Measurements from ENCODE around the gene SPACDR.

Gene SPACDR

GRCh38 chr7:100485471-100485876, 21.4 kb upstream of the SPACDR start:
- no peak for DNase-seq (ENCODE audit: low read depth)

- DNase-seq (ENCODE audit: low read depth), result no peak
These were observed 20.6 kb upstream of the SPACDR start for GRCh38 chr7:100484673-100485045.

GRCh38 chr7:100483722-100484672, 19.9 kb upstream of the SPACDR start, which contains the start of gene NYAP1:
NYAP1 (plus strand) TSS chr7:100483927; CDS start chr7:100485312, 1,385 bp downstream.
- DNase-seq (ENCODE audit: low read depth), result no peak

- DNase-seq (ENCODE audit: low read depth), result no peak
These were observed 19.1 kb upstream of the SPACDR start for GRCh38 chr7:100483090-100483721.

- no peak for DNase-seq (ENCODE audit: low read depth)
These were observed 18.6 kb upstream of the SPACDR start for GRCh38 chr7:100482728-100483089.

GRCh38 chr7:100481466-100481865, 17.4 kb upstream of the SPACDR start:
- no peak for DNase-seq (ENCODE audit: low read depth)

GRCh38 chr7:100478958-100479660, 15.0 kb upstream of the SPACDR start, which contains the start of gene TSC22D4:
TSC22D4 (minus strand) TSS chr7:100479214; CDS start chr7:100478038, 1,176 bp downstream.
- DNase-seq (ENCODE audit: low read depth), result peak; percentile 46

GRCh38 chr7:100477871-100478267, 13.8 kb upstream of the SPACDR start:
- no peak for DNase-seq (ENCODE audit: low read depth)

GRCh38 chr7:100476903-100477870, 13.1 kb upstream of the SPACDR start:
- DNase-seq (ENCODE audit: low read depth), result no peak

GRCh38 chr7:100476101-100476780, 12.2 kb upstream of the SPACDR start:
- DNase-seq (ENCODE audit: low read depth), result no peak

- no peak for DNase-seq (ENCODE audit: low read depth)
These were observed 11.5 kb upstream of the SPACDR start for GRCh38 chr7:100475549-100475948.

- no peak for DNase-seq (ENCODE audit: low read depth)
These were observed 8.9 kb upstream of the SPACDR start for GRCh38 chr7:100472854-100473499.

GRCh38 chr7:100472121-100472851, 8.2 kb upstream of the SPACDR start:
- no peak for DNase-seq (ENCODE audit: low read depth)

- DNase-seq (ENCODE audit: low read depth), result no peak
These were observed 7.0 kb upstream of the SPACDR start for GRCh38 chr7:100471021-100471420.

GRCh38 chr7:100469227-100470044, 5.4 kb upstream of the SPACDR start:
- no peak for DNase-seq (ENCODE audit: low read depth)

- no peak for DNase-seq (ENCODE audit: low read depth)
These were observed 3.7 kb upstream of the SPACDR start for GRCh38 chr7:100467638-100468373.

- DNase-seq (ENCODE audit: low read depth), result no peak
These were observed 2.9 kb upstream of the SPACDR start for GRCh38 chr7:100466653-100467605.

Measured in HS-5 (cell line).